SK-N-SH (cell line): ENCODE data around the gene CTBP2. TPM values are rescaled to one million over a fixed set of nuclear protein-coding genes. Genes with fewer than 3 reads are reported as not detected.
A peak's percentile ranks its signal among the peaks of the same experiment; 100 is the strongest.
"Not testable (repeated sequence)": the region's sequence is repeated elsewhere in the genome, so short reads cannot be mapped to it uniquely, and the experiment has no call there.

Experiments used
- CTCF ChIA-PET: fragments of 300-600, 350-600 bp; formaldehyde crosslinking; extraction: SDS; loops from one replicate; lab custom pipeline; 2021; lab: Yijun Ruan, JAX
- POLR2A ChIA-PET: fragments of 350-600 bp; sonication (Branson Sonifier 250); formaldehyde crosslinking; extraction: SDS; loops from one replicate; lab custom pipeline; 2020; ENCODE audit warnings: antibody characterized with exemption, inconsistent platforms; lab: Yijun Ruan, JAX
- DNase-seq: peaks from one replicate; pipeline ENCODE4 v3.0.0; 2012
- H2AFZ ChIP-seq: fragments of 200-600 bp; sonication (generic); 2 replicates; pipeline ENCODE4 v1.8.1; 2016; ENCODE audit warnings: antibody characterized with exemption, mild to moderate bottlenecking, low read depth
- H3F3A ChIP-seq: fragments of 200-600 bp; sonication (generic); replicated peaks from 2 replicates; pipeline ENCODE3; 2016; ENCODE audit warnings: antibody characterized with exemption, mild to moderate bottlenecking; ENCODE audit not compliant: insufficient read depth
- H3K27ac ChIP-seq, 2 experiments: fragments of 200-500 bp in 1 of 2; fragments of 200-600 bp in 1 of 2; sonication (Bioruptor generic) in 1 of 2; sonication (generic), shearing (Covaris generic) in 1 of 2; 2 replicates each; pipeline versions ENCODE4 v1.5.1 to v1.6.1; 2014 to 2016; ENCODE audit warnings: low read depth in 2 of 2, inconsistent platforms in 1 of 2, low read length in 1 of 2, mild to moderate bottlenecking in 1 of 2, mixed read lengths in 1 of 2
- H3K27me3 ChIP-seq: fragments of 200-600 bp; sonication (generic), shearing (Covaris generic); 2 replicates; pipeline ENCODE4 v1.6.1; 2016; ENCODE audit warnings: mixed run types; ENCODE audit not compliant: insufficient read depth
- H3K36me3 ChIP-seq, 2 experiments: fragments of 200-500 bp in 1 of 2; fragments of 200-600 bp in 1 of 2; sonication (Bioruptor generic) in 1 of 2; sonication (generic) in 1 of 2; replicated peaks in 1 of 2; 2 replicates each; pipeline versions ENCODE3 to v1.5.1; 2014 to 2016; ENCODE audit warnings: low read length in 1 of 2, mild to moderate bottlenecking in 1 of 2; ENCODE audit not compliant: insufficient read depth in 2 of 2, control insufficient read depth in 1 of 2
- H3K4me1 ChIP-seq, 2 experiments: fragments of 200-500 bp in 1 of 2; fragments of 200-600 bp in 1 of 2; sonication (Bioruptor generic) in 1 of 2; sonication (generic), shearing (Covaris generic) in 1 of 2; 2 replicates each; pipeline versions ENCODE4 v1.5.1 to v1.6.1; 2014 to 2016; ENCODE audit warnings: low read depth in 1 of 2, low read length in 1 of 2, mixed run types in 1 of 2; ENCODE audit not compliant: insufficient read depth in 2 of 2, control insufficient read depth in 1 of 2
- H3K4me2 ChIP-seq: fragments of 200-600 bp; sonication (generic), shearing (Covaris generic); 2 replicates; pipeline ENCODE4 v1.6.1; 2017; ENCODE audit warnings: mixed run types
- H3K4me3 ChIP-seq, 2 experiments: fragments of 200-500 bp in 1 of 2; fragments of 200-600 bp in 1 of 2; sonication (Bioruptor generic) in 1 of 2; sonication (generic), shearing (Covaris generic) in 1 of 2; 2 replicates each; pipeline versions ENCODE4 v1.5.1 to v1.8.1; 2014 to 2016; ENCODE audit warnings: low read depth in 2 of 2, inconsistent platforms in 1 of 2, low read length in 1 of 2, mild to moderate bottlenecking in 1 of 2, mixed read lengths in 1 of 2, moderate library complexity in 1 of 2
- H3K79me2 ChIP-seq: fragments of 200-600 bp; sonication (generic); 2 replicates; pipeline ENCODE4 v1.8.1; 2017; ENCODE audit warnings: mild to moderate bottlenecking; ENCODE audit not compliant: insufficient read depth
- H3K9ac ChIP-seq: fragments of 200-600 bp; sonication (generic); 2 replicates; pipeline ENCODE4 v1.6.1; 2017; ENCODE audit warnings: mixed run types
- H3K9me2 ChIP-seq: fragments of 200-600 bp; sonication (generic); 2 replicates; pipeline ENCODE4 v1.6.1; 2017; ENCODE audit warnings: mixed run types
- H3K9me3 ChIP-seq: fragments of 200-600 bp; sonication (generic); 2 replicates; pipeline ENCODE4 v1.6.1; 2017; ENCODE audit warnings: mixed run types, mild to moderate bottlenecking, moderate library complexity
- H4K20me1 ChIP-seq: fragments of 200-600 bp; sonication (generic); 2 replicates; pipeline ENCODE4 v1.6.1; 2017; ENCODE audit warnings: mild to moderate bottlenecking, mixed run types; ENCODE audit not compliant: insufficient read depth
- CHD2 ChIP-seq: fragments of 150-350 bp; IDR thresholded peaks from 2 replicates; pipeline ENCODE4 v1.6.1; 2018; ENCODE audit warnings: low read length; ENCODE audit not compliant: partially characterized antibody
- FOXJ3 ChIP-seq: sonication (generic); formaldehyde crosslinking; IDR thresholded peaks from 2 replicates; pipeline ENCODE4 v1.5.1; 2020; ENCODE audit warnings: mild to moderate bottlenecking, missing genetic modification reagents
- GATA2 ChIP-seq: sonication (generic); formaldehyde crosslinking; IDR thresholded peaks from 2 replicates; pipeline ENCODE4 v1.5.0; 2020; ENCODE audit warnings: mild to moderate bottlenecking, missing genetic modification reagents
- MXI1 ChIP-seq: IDR thresholded peaks from 2 replicates; pipeline ENCODE4 v1.6.1; 2012; ENCODE audit warnings: mild to moderate bottlenecking, low read depth, low read length, improper control_type of control experiment
- POLR2AphosphoS5 ChIP-seq: IDR thresholded peaks from 2 replicates; pipeline ENCODE4 v1.6.1; 2012; ENCODE audit warnings: low read depth, low read length
- RCOR1 ChIP-seq: fragments of 150-350 bp; IDR thresholded peaks from 2 replicates; pipeline ENCODE4 v1.6.1; 2017; ENCODE audit warnings: antibody characterized with exemption, low read length
- RXRA ChIP-seq: IDR thresholded peaks from 2 replicates; pipeline ENCODE4 v1.4.0; 2012; ENCODE audit warnings: low read depth, mild to moderate bottlenecking, borderline replicate concordance
- TAF1 ChIP-seq: IDR thresholded peaks from 2 replicates; pipeline ENCODE4 v1.6.1; 2012; ENCODE audit warnings: low read depth, mild to moderate bottlenecking, low read length, moderate library complexity, borderline replicate concordance
- WGBS: methylation state at CpG from one replicate; pipeline ENCODE4 v1.1.6; 2017; ENCODE audit warnings: low lambda C conversion rate; 5-methylcytosine and 5-hydroxymethylcytosine counted together
- polyA plus RNA-seq, 3 experiments: library from polyadenylated mRNA; depleted of rRNA; stranded (reverse); fragments of >200 nt; gene quantifications; 2 replicates each; pipeline ENCODE4 v1.2.3, GENCODE V29; 2012

The CTBP2 gene
- polyA plus RNA-seq, 1 of the 3 experiments (the other 2 are of a cell fraction) = 69.7 TPM

GRCh38 chr10:125151553-125152449 is 8.6 kb downstream of the CTBP2 start:
- peaks cover 99% of the 10 kb centered on the region for H4K20me1 ChIP-seq
- no peak for DNase-seq
- no peaks in the 10 kb centered on the region for H3K9me2 ChIP-seq
- H3K4me1 ChIP-seq = peaks cover 37 to 51% of the 10 kb centered on the region in 2 experiments
- no peak overlapping the region for H3K4me2 ChIP-seq
- H3K9ac ChIP-seq = no peak overlapping the region
- TF ChIP-seq TAF1 (no peak), CHD2 (no peak), RXRA (no peak), RCOR1 (no peak), POLR2AphosphoS5 (no peak), MXI1 (no peak)
- TF ChIP-seq, all 33 proteins: peak for 0
- peaks cover 9 to 26% of the 10 kb centered on the region in 2 experiments for H3K36me3 ChIP-seq
- ChIA-PET CTCF (interaction anchor here (0.9 to 1.4 kb wide), 2 partner anchors 104 to 159 kb away, joined by 3 to 5 read pairs; no protein-coding TSS in a partner anchor), POLR2A (no interaction called here)
- H3K79me2 ChIP-seq = peaks cover 100% of the 10 kb centered on the region
- no peak overlapping the region for H3K4me3 ChIP-seq
- H2AFZ ChIP-seq = no peak overlapping the region
- H3K9me3 ChIP-seq = no peaks in the 10 kb centered on the region
- H3K27me3 ChIP-seq = no peaks in the 10 kb centered on the region
- H3K27ac ChIP-seq = no peak overlapping the region
- H3F3A ChIP-seq = peaks cover 12% of the 10 kb centered on the region
- WGBS = 93% methylated on average over 49 of the region's 81 CpGs

- peaks cover 5 to 24% of the 10 kb centered on the region in 2 experiments for H3K36me3 ChIP-seq
- no peaks in the 10 kb centered on the region for H3K27me3 ChIP-seq
- no peak for DNase-seq
- peaks cover 99% of the 10 kb centered on the region for H4K20me1 ChIP-seq
- H3K4me2 ChIP-seq = no peak overlapping the region
- no peak overlapping the region for H3K9ac ChIP-seq
- peaks cover 6% of the 10 kb centered on the region for H3F3A ChIP-seq
- H3K4me1 ChIP-seq = peaks cover 36 to 45% of the 10 kb centered on the region in 2 experiments
- no peaks in the 10 kb centered on the region for H3K9me2 ChIP-seq
- no peak overlapping the region for H2AFZ ChIP-seq
- H3K79me2 ChIP-seq = peaks cover 100% of the 10 kb centered on the region
- CTCF ChIA-PET = no interaction called here
- TF ChIP-seq FOXJ3 (no peak), GATA2 (CRISPR knock-in tag) (no peak)
- no peak overlapping the region for H3K27ac ChIP-seq
- H3K4me3 ChIP-seq = no peak overlapping the region
- 93% methylated on average over 24 of the region's 24 CpGs for WGBS
- POLR2A ChIA-PET = interaction anchor here (1.1 kb wide), 1 partner anchor 9 kb away, joined by 3 read pairs; no protein-coding TSS in a partner anchor
- no peaks in the 10 kb centered on the region for H3K9me3 ChIP-seq
These were observed 9.2 kb downstream of the CTBP2 start for GRCh38 chr10:125151170-125151552.

- DNase-seq, H3K27ac ChIP-seq, H3K9me2 ChIP-seq, H2AFZ ChIP-seq, H3K9ac ChIP-seq, H3K4me3 ChIP-seq, H3F3A ChIP-seq, H3K9me3 ChIP-seq, CTCF ChIA-PET, H3K27me3 ChIP-seq: not testable (repeated sequence)
- Histone ChIP-seq H3K36me3 (peaks cover 5 to 24% of the 10 kb centered on the region in 2 experiments), H3K4me1 (peaks cover 31 to 39% of the 10 kb centered on the region in 2 experiments), H3K4me2 (0 out of 2 replicates have a peak overlapping the region, but pooled peaks have one; percentile 16), H3K79me2 (peaks cover 100% of the 10 kb centered on the region), H4K20me1 (peaks cover 99% of the 10 kb centered on the region)
- POLR2A ChIA-PET = interaction anchor here (1.1 kb wide), 1 partner anchor 8 kb away, joined by 3 read pairs; no protein-coding TSS in a partner anchor
- WGBS = 88% methylated on average over 14 of the region's 16 CpGs
These were observed 9.8 kb downstream of the CTBP2 start for GRCh38 chr10:125150376-125151083.
